GM23248 (cell line): ENCODE data around the gene LBR.

Source experiments
- EZH2 ChIP-seq: fragments of 200-600 bp; sonication (generic); IDR thresholded peaks from 2 replicates; pipeline ENCODE4 v1.6.1; 2018; ENCODE audit warnings: antibody characterized with exemption, mild to moderate bottlenecking; ENCODE audit not compliant: insufficient read depth, poor library complexity, severe bottlenecking
- EZH2phosphoT487 ChIP-seq: fragments of 200-600 bp; sonication (generic); IDR thresholded peaks from 2 replicates; pipeline ENCODE4 v1.6.1; 2018; ENCODE audit warnings: antibody characterized with exemption, moderate library complexity, mild to moderate bottlenecking, low read depth; ENCODE audit not compliant: insufficient read depth

DNA sequence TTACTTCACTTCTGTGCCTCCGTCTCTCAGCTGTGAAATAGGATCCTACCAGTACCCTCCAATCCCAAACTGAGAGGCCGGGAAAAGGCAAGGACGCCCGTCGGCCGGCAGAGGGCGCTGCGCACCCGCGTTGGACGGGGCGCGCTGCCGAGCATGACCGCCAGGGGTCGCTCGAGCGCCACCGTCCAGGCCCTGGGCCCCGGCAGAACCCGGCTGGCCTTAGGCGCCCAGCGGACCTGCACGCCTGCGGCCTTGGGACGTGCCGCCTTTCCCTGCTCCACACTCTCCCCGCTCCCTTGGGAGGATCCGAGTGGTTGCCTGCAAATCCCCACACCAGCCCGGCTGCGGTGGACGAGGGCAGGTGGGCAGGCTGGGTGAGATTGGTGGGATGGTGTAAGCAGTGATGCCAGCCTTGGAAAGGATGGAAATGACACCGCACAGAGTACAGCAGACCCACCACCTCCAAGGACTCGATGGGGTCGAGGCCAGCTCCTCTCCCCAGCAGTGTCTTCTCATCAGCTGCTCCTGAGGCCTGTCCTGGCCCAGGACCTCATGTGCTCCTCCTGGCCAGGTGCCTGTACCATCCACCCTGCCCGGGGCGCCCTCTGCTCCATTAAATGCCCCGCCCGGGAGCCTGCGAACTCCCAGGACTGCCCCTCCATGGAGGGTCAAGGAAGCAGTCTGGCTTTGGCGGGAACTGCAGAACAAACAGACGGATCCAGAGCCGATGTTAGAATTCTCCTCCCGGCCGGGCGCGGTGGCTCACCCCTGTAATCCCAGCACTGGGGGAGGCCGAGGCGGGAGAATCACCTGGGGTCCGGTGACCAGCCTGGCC is 47.4 kb upstream of the LBR start:
- TF ChIP-seq EZH2phosphoT487 (no peak), EZH2 (no peak)
